Measurements from ENCODE around the gene LLCFC1.
"Not testable (repeated sequence)": the region's sequence is repeated elsewhere in the genome, so short reads cannot be mapped to it uniquely, and the experiment has no call there.

Gene LLCFC1

GRCh38 chr7:142968229-142968628, 28.9 kb downstream of the LLCFC1 start:
- Histone ChIP-seq H3K4me3 (ENCODE audit: low read depth in 1 of 2, low read length in 1 of 2) (no peak overlapping the region), H3K36me3 (no peaks in the 10 kb centered on the region), H3K4me1 (ENCODE audit: control insufficient read depth in 1 of 2, insufficient read depth in 1 of 2, low read depth in 1 of 2, low read length in 1 of 2) (no peaks in the 10 kb centered on the region), H3K9me3 (no peaks in the 10 kb centered on the region), H3K27me3 (no peaks in the 10 kb centered on the region), H3K27ac (no peak overlapping the region)
- no peak for TF ChIP-seq CTCF (IDR thresholded peaks at IDR 0.05)

DNA sequence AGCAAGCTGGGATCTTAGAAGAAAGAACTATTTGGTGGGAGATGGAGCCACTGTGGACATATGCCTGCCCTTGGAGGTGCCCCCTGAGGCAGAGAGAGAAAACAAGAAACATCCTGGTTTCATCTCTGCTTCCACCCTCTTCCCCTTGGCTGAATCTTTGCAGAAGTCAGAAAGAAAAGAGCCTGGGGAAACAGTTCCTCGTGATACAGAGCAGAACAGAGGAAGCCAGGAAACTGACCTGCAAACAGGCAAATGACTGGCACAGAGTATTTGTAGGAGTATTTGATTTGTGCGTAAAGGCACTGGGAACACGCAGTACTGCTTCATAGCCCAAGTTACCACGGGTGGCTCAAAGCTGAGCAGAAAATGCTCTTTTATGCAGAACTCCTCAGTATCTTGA, 29.9 kb downstream of the LLCFC1 start:
- H3K4me3 ChIP-seq (ENCODE audit: low read depth in 1 of 2, low read length in 1 of 2): no peak overlapping the region
- TF ChIP-seq CTCF (IDR thresholded peaks at IDR 0.05): no peak
- H3K9me3 ChIP-seq: no peaks in the 10 kb centered on the region
- H3K27me3 ChIP-seq: no peaks in the 10 kb centered on the region
- no peaks in the 10 kb centered on the region for H3K36me3 ChIP-seq
- H3K27ac ChIP-seq: no peak overlapping the region
- H3K4me1 ChIP-seq (ENCODE audit: control insufficient read depth in 1 of 2, insufficient read depth in 1 of 2, low read depth in 1 of 2, low read length in 1 of 2): no peaks in the 10 kb centered on the region

- no peak for TF ChIP-seq CTCF (IDR thresholded peaks at IDR 0.05)
- no peaks in the 10 kb centered on the region for H3K27me3 ChIP-seq
- H3K4me3 ChIP-seq (ENCODE audit: low read depth in 1 of 2, low read length in 1 of 2): no peak overlapping the region
- H3K27ac ChIP-seq: no peak overlapping the region
- no peaks in the 10 kb centered on the region for H3K4me1 ChIP-seq (ENCODE audit: control insufficient read depth in 1 of 2, insufficient read depth in 1 of 2, low read depth in 1 of 2, low read length in 1 of 2)
- no peaks in the 10 kb centered on the region for H3K9me3 ChIP-seq
- no peaks in the 10 kb centered on the region for H3K36me3 ChIP-seq
Measured at GRCh38 chr7:142974626-142975025, 35.3 kb downstream of the LLCFC1 start.

GRCh38 chr7:142978402-142978801, 39.1 kb downstream of the LLCFC1 start:
- H3K4me1 ChIP-seq (ENCODE audit: control insufficient read depth in 1 of 2, insufficient read depth in 1 of 2, low read depth in 1 of 2, low read length in 1 of 2); H3K36me3 ChIP-seq; H3K27ac ChIP-seq; H3K4me3 ChIP-seq (ENCODE audit: low read depth in 1 of 2, low read length in 1 of 2); H3K9me3 ChIP-seq; H3K27me3 ChIP-seq: not testable (repeated sequence)

GRCh38 chr7:142983825-142984224, 44.5 kb downstream of the LLCFC1 start:
- no peaks in the 10 kb centered on the region for H3K4me1 ChIP-seq (ENCODE audit: control insufficient read depth in 1 of 2, insufficient read depth in 1 of 2, low read depth in 1 of 2, low read length in 1 of 2)
- H3K4me3 ChIP-seq (ENCODE audit: low read depth in 1 of 2, low read length in 1 of 2): no peak overlapping the region
- H3K27ac ChIP-seq: no peak overlapping the region
- TF ChIP-seq CTCF (IDR thresholded peaks at IDR 0.05): no peak
- no peaks in the 10 kb centered on the region for H3K36me3 ChIP-seq
- no peaks in the 10 kb centered on the region for H3K9me3 ChIP-seq
- H3K27me3 ChIP-seq: no peaks in the 10 kb centered on the region

- no peaks in the 10 kb centered on the region for H3K27me3 ChIP-seq
- TF ChIP-seq CTCF (IDR thresholded peaks at IDR 0.05): no peak
Measured at GRCh38 chr7:142984297-142984696, 45.0 kb downstream of the LLCFC1 start.

More at GRCh38 chr7:142984297-142984696, 45.0 kb downstream of the LLCFC1 start:
- Histone ChIP-seq H3K4me1 (ENCODE audit: control insufficient read depth in 1 of 2, insufficient read depth in 1 of 2, low read depth in 1 of 2, low read length in 1 of 2) (no peaks in the 10 kb centered on the region), H3K4me3 (ENCODE audit: low read depth in 1 of 2, low read length in 1 of 2) (no peak overlapping the region), H3K27ac (no peak overlapping the region), H3K9me3 (no peaks in the 10 kb centered on the region), H3K36me3 (no peaks in the 10 kb centered on the region)

Data from neutrophil (primary cell).